ENCODE results near the gene CEP104.
A peak's percentile ranks its signal among the peaks of the same experiment; 100 is the strongest.

Gene CEP104

GRCh38 chr1:3893190-3893589 is 36.2 kb upstream of the CEP104 start:
- no peak for DNase-seq

DNA sequence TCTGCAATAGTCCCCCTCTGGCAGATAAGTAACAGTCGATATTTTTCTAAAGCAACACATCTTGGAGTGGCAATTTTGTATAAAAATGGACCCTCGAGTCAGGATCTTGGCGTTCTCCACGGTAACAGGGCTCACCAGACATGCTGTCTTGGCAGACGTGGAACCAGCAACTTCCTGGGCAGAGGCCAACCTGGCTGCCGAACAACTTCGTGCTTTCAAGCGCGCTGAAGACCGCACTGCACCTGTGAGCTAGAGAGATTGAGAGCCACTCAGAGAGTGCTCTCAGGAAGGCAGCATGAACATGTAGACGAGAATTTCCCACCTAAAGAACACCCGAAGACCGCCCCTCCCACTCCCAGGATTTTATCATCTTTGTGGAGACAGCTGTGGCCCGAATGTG is 35.7 kb upstream of the CEP104 start:
- peak in 1 of 2 donors; percentile 7 for DNase-seq

- DNase-seq: no peak
Measured at GRCh38 chr1:3891329-3891865, 34.4 kb upstream of the CEP104 start.

DNA sequence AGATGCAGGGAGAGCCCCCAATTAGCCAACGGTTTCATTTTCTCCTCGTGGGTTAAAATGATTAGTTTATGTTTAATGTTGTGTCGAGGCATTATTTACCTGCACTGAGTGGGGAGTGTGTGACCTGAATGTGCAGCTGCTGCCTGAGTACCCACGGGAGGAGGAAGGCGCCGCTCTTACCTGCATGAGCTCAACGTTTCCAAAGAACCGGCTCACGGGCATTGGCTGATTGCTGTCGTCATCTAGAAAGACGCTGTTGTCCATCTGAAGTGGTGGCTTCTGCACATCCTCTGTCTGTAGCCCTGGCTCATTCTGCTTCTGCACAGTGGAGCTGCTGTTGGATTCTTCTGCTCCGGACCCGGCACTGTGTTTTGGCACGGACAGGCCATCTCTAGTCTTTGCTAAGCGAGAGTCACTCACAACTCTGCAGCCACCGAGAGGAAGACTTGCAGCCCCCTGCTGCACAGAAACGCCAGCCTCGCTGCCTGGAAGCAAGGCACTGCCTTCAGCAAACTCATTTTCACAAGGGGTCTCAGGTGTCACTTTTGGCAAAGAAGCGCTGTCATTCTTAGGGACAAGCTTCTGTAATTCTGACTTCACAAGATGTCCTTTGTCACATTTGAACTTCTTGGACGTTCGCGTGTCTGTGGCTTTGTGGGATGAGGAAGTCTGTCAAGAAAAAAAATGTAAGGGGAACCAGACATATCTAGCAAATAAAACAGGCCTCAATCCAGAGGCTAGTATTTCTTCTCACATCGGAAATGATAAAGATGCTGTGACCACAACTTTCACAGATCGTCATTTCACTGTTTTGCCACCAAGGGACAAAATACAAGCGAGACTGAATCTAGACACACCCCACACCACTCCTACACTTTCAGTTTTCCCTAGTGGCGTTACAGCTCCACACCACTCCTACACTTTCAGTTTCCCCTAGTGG is 33.6 kb upstream of the CEP104 start:
- DNase-seq: no peak

GRCh38 chr1:3889936-3890335 is 32.9 kb upstream of the CEP104 start:
- DNase-seq: no peak

GRCh38 chr1:3888301-3888700 is 31.3 kb upstream of the CEP104 start:
- no peak for DNase-seq

GRCh38 chr1:3886691-3887090 is 29.7 kb upstream of the CEP104 start:
- no peak for DNase-seq

GRCh38 chr1:3886106-3886670 is 29.2 kb upstream of the CEP104 start:
- no peak for DNase-seq

- DNase-seq: no peak
Measured at GRCh38 chr1:3885611-3886010, 28.6 kb upstream of the CEP104 start.

DNA sequence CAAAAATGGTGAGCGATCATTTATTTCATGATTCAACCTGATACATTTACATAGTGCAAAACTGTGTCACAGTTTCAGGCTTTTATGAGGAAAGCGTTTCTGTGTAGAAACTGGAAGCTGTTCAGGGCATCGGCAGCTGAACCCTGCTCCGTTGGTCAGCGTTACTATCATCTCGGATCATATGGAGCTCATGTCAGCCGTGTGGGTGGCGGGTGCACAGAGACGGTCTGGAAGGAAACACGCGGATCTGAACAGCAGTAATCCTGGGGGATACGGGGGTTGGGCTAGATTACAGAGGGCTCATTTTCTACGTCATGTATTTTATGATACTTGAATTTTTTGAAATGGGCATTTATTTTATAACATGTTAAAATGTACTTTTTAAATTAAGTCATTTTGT is 28.0 kb upstream of the CEP104 start:
- DNase-seq: no peak

DNA sequence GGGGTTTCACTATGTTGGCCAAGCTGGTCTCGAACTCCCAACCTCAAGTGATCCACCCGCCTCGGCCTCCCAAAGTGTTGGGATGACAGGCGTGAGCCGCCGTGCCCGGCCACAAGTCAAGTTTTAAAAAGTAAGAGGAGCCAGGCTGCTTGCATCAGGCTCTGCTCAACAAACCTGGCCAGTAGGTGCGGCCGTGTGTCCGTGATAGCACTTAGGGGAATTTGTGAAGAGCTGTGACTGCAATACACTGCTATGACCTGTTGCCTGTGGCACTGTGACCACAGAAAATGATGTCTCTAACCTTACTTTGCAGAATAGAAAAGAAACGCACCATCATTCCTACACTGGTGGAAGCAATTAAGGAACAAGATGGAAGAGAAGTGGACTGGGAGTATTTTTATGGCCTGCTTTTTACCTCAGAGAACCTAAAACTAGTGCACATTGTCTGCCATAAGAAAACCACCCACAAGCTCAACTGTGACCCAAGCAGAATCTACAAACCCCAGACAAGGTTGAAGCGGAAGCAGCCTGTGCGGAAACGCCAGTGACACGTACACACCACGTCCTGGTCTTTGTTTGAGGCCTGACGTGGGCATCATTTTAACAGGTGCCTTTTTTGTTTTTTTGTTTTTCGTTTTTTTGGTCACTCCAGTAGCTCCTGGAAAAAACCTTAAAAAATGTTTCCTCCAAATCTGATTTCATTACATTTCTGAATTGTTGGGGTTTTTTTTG is 26.3 kb upstream of the CEP104 start:
- no peak for DNase-seq

- DNase-seq: no peak
Measured at GRCh38 chr1:3881193-3881480, 24.1 kb upstream of the CEP104 start.

- DNase-seq: no peak
Measured at GRCh38 chr1:3880429-3881192, 23.6 kb upstream of the CEP104 start.

- no peak for DNase-seq
Measured at GRCh38 chr1:3879787-3880428, 22.9 kb upstream of the CEP104 start.

DNA sequence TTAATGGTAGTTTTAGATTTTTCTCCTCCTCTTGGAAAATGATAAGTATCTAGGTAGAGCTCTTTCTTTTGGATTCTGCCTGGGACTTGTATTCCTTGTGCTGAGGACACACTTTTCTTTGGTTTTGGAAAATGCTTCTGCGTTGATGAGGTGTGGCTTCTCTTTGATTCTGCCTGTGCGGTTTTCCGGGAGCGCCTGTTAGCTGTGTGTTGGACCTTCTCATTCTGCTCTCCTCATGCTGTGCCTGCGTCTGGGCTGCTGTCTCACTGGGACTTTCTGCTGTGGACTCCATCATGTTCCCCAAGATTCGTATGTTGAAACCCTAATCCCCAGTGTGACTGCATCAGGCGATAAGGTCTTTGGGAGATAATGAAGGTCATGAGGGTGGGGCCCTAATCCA is 22.1 kb upstream of the CEP104 start:
- DNase-seq: no peak

DNA sequence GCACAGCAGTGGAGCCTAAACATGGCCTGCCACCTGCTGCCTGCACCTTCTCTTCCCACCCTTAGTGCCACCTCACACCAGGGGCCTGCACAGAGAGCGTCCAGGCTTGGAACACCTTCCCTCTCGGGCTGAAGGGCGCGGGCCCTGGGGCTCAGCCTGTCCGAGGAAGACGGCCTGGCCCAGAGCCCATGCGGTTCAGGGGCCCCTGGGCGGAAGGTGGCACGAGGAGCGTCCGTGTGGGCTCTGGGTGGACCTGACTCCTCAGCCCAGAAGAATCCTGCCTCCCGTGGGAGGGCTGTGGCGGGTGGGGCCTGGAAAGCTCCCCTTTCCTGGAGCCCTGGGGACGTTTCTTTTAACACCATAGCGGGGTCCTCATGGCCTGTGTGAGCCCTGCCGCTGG is 19.7 kb upstream of the CEP104 start:
- DNase-seq: no peak

DNA sequence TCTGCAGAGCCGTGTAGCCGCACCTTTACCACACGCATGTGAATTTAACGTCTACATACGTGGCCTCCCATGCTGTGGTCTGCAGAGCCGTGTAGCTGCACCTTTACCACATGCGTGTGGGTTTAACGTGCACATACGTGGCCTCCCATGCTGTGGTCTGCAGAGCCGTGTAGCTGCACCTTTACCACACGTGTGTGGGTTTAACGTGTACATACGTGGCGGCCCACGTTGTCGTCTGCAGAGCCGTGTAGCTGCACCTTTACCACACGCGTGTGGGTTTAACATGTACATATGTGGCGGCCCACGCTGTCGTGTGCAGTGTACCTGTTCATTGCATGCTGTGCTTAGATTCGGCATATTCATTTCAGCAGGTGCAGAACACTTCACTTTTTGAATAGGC is 17.7 kb upstream of the CEP104 start:
- no peak for DNase-seq

GRCh38 chr1:3872546-3872945 is 15.5 kb upstream of the CEP104 start:
- DNase-seq: no peak

- no peak for DNase-seq
Measured at GRCh38 chr1:3871451-3871805, 14.4 kb upstream of the CEP104 start.

- no peak for DNase-seq
Measured at GRCh38 chr1:3869751-3870301, 12.8 kb upstream of the CEP104 start.

GRCh38 chr1:3868464-3869006 is 11.5 kb upstream of the CEP104 start:
- DNase-seq: no peak

- no peak for DNase-seq
Measured at GRCh38 chr1:3865606-3866160, 8.7 kb upstream of the CEP104 start.

All from hippocampal formation (tissue), 2 donors.